Measurements from ENCODE around the gene RAB30.

Gene RAB30

DNA sequence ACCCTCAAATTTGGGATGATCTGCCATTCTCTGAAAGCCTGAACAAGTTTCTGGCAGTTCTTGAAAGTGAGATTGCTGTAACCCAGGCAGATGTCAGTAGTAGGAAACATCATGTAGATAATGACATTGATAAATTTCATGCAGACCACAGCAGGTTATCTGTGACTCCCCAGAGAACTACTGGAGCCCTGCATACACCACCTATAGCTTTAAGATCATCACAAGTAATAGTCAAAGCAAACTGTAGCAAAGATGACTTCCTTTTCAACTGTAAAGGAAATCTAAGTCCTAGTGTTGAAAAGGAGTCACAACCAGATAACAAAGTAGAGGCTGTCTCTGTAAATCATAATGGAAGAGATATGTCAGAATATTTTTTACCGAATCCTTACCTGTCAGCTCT, 139.1 kb downstream of the RAB30 start:
- no peak for DNase-seq

DNA sequence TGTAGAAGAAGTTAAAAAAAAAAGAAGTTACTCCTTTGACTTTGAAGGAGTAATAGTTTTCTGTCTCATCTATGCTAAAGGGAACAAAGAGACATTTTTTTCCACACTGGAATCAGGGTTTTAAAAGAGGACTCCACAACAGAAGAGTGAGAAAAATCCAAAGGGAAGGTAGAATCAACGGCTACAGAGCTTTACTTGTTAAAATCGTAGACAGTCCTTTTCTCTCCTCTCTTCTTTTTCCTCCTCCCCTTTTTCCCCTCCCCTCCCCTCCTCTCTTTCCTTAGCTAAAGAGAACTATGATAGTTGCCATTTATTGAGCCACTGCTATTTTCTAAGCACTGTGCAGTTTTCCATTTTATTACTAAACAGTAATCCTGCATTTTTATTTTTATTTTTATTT, 141.0 kb downstream of the RAB30 start:
- DNase-seq = no peak

DNA sequence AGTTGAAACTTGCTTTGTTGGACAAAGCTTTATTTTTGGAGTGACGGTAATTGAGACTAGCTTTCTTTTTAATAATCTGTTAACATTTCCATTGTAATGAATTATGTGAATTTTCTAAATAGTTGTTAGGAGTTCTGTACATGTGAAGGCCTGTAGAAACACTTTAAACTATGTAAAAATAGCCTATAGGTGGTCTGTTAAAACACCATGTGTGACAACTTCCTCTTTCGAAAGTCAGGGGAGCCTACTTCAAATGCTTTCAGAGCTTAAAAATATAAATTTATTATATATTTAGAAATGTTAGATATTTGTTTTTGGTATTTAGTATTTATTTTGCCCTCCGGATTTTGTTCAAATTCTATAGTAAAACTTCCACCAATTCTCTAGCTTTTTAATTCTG, 141.5 kb downstream of the RAB30 start:
- DNase-seq = no peak

DNA sequence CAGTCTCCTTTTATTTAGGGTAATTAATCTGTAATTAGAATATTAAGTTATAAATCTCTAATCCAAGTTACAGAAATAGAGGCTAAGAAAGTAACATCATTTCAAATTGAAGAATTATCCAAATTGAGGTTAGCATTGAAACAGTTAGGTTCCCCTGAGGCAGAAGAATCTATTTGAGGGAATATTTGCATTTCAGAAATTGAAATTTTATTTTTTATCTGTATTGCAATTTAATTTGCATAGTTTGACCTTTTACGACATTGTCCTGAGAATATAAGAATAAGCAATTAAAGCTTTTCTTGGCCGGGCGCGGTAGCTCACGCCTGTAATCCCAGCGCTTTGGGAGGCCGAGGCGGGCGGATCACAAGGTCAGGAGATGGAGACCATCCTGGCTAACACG, 142.6 kb downstream of the RAB30 start:
- DNase-seq = no peak

DNA sequence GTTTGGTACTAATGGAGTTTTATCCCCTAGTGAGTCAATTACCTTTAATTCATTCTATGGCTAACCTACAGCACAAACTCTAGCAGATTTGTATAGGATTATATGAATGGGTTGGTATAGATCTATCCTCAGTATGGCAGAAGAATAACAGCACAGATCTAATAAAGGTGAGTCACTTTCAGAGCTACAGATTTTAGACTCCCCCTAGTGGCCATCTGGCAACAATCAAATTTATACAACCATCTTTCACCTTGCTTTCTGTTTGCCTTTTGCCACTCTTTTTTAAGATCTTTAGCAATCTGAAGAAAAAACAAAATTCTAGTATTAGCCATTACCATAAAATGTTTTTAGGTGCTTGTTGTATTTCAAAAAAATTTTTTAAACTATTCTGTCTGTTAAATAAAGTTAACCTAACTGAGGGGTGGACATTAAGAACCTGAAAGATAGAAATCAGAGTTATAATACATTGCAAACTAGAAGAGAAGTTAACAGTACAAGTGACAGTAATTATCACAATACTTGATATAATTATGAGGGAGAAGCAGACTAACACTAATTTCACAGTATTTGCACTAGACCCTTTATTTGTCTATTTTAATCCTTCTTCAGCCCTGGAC, 144.3 kb downstream of the RAB30 start:
- peak; percentile 6 for DNase-seq

DNA sequence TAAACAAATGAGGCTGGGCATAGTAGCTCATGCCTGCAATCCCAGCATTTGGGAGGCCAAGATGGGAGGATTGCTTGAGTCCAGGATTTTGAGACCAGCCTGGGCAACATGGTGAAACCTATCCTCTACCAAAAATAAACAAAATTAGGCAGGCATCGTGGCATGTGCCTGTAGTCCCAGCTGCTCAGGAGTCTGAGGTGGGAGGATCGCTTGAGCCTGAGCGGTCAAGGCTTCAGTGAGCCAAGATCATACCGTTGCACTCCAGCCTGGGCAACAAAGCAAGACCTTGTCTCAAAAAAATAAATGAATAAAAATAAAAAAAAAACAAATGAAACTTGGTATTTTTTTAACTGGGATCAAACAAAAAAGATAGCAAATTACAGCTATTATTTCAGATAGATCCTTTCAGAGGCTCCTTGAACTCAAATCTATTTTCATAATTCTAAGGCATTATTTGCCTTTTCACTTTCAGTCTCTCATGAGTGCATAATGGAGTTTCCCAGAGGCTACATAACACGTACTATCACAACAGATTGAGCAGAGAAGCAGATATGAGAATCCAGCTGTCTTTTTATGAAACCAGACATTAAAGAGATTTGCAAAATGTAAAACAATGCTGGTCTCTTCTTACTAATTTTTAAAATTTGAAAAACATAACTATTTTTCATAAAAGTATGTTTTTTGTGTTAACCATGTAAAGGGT, 147.0 kb downstream of the RAB30 start:
- DNase-seq = no peak

Data from retina (tissue), 1 donor.